HEK293 (cell line): Measurements from ENCODE around the gene PLCB3.

Experiments
- GLI4 ChIP-seq: fragments of 450-650 bp; formaldehyde crosslinking; IDR thresholded peaks from 2 replicates; pipeline ENCODE4 v1.5.1; 2016; ENCODE audit warnings: missing biosample characterization, missing genetic modification characterization
- HIC1 ChIP-seq: fragments of 450-650 bp; formaldehyde crosslinking; IDR thresholded peaks from 2 replicates; pipeline ENCODE4 v1.5.1; 2016; ENCODE audit warnings: missing biosample characterization, missing genetic modification characterization
- HOXA7 ChIP-seq: sonication (generic); formaldehyde crosslinking; IDR thresholded peaks from 2 replicates; pipeline ENCODE4 v1.8.1; 2022; ENCODE audit warnings: missing genetic modification reagents, borderline replicate concordance
- PATZ1 ChIP-seq: fragments of 450-650 bp; formaldehyde crosslinking; IDR thresholded peaks from 2 replicates; pipeline ENCODE4 v1.5.1; 2016; ENCODE audit warnings: missing biosample characterization, missing genetic modification characterization
- SP2 ChIP-seq: fragments of 450-650 bp; formaldehyde crosslinking; IDR thresholded peaks from 2 replicates; pipeline ENCODE4 v1.5.1; 2016; ENCODE audit warnings: missing biosample characterization, missing genetic modification characterization
- ZBTB6 ChIP-seq: fragments of 450-650 bp; formaldehyde crosslinking; IDR thresholded peaks from 2 replicates; pipeline ENCODE4 v1.5.1; 2017; ENCODE audit warnings: missing biosample characterization, missing genetic modification characterization
- ZNF114 ChIP-seq: fragments of 450-650 bp; formaldehyde crosslinking; IDR thresholded peaks from 2 replicates; pipeline ENCODE4 v1.5.0; 2017; ENCODE audit warnings: missing biosample characterization, missing genetic modification characterization
- ZNF140 ChIP-seq: fragments of 450-650 bp; formaldehyde crosslinking; IDR thresholded peaks from 2 replicates; pipeline ENCODE4 v1.5.1; 2016; ENCODE audit warnings: missing biosample characterization, missing genetic modification characterization
- ZNF157 ChIP-seq: fragments of 450-650 bp; formaldehyde crosslinking; IDR thresholded peaks from 2 replicates; pipeline ENCODE4 v1.5.1; 2016; ENCODE audit warnings: missing biosample characterization, missing genetic modification characterization
- ZNF248 ChIP-seq: fragments of 450-650 bp; formaldehyde crosslinking; IDR thresholded peaks from 2 replicates; pipeline ENCODE4 v1.5.1; 2017; ENCODE audit warnings: missing biosample characterization, missing genetic modification characterization
- ZNF335 ChIP-seq: fragments of 450-650 bp; formaldehyde crosslinking; conservative IDR thresholded peaks from 2 replicates; pipeline ENCODE4 v1.5.1; 2016; ENCODE audit warnings: missing biosample characterization, missing genetic modification characterization
- ZNF354C ChIP-seq: fragments of 450-650 bp; formaldehyde crosslinking; IDR thresholded peaks from 2 replicates; pipeline ENCODE4 v1.5.1; 2016; ENCODE audit warnings: missing biosample characterization, missing genetic modification characterization, low read depth, borderline replicate concordance
- ZNF423 ChIP-seq: fragments of 450-650 bp; formaldehyde crosslinking; IDR thresholded peaks from 2 replicates; pipeline ENCODE4 v1.5.1; 2016; ENCODE audit warnings: missing biosample characterization, missing genetic modification characterization
- ZNF426 ChIP-seq: fragments of 450-650 bp; formaldehyde crosslinking; IDR thresholded peaks from 2 replicates; pipeline ENCODE4 v1.5.1; 2017; ENCODE audit warnings: missing biosample characterization, missing genetic modification characterization, mild to moderate bottlenecking, inconsistent platforms, moderate library complexity
- ZNF514 ChIP-seq: fragments of 450-650 bp; formaldehyde crosslinking; IDR thresholded peaks from 2 replicates; pipeline ENCODE4 v1.5.1; 2016; ENCODE audit warnings: missing biosample characterization, missing genetic modification characterization
- ZNF549 ChIP-seq: fragments of 450-650 bp; IDR thresholded peaks from 2 replicates; pipeline ENCODE4 v1.5.1; 2018; ENCODE audit warnings: missing biosample characterization, missing genetic modification characterization, mild to moderate bottlenecking, inconsistent platforms, moderate library complexity
- ZNF677 ChIP-seq: fragments of 450-650 bp; IDR thresholded peaks from 2 replicates; pipeline ENCODE4 v1.5.0; 2018; ENCODE audit warnings: missing biosample characterization, mild to moderate bottlenecking, missing genetic modification characterization, moderate library complexity
- ZNF76 ChIP-seq: fragments of 450-650 bp; formaldehyde crosslinking; IDR thresholded peaks from 2 replicates; pipeline ENCODE4; 2016; ENCODE audit warnings: low read depth, missing biosample characterization, missing genetic modification characterization, borderline replicate concordance
- ZNF785 ChIP-seq: fragments of 450-650 bp; formaldehyde crosslinking; IDR thresholded peaks from 2 replicates; pipeline ENCODE4 v1.5.1; 2016; ENCODE audit warnings: missing biosample characterization, missing genetic modification characterization
- TF ChIP-seq, protein P1 (sequence below): fragments of 450-650 bp; formaldehyde crosslinking; IDR thresholded peaks from 2 replicates; pipeline ENCODE4 v1.5.1; 2016; ENCODE audit warnings: missing biosample characterization, missing genetic modification characterization
- TF ChIP-seq, protein P2 (sequence below): fragments of 450-650 bp; formaldehyde crosslinking; IDR thresholded peaks from 2 replicates; pipeline ENCODE4 v1.5.1; 2017; ENCODE audit warnings: missing biosample characterization, missing genetic modification characterization
- TF ChIP-seq, protein P3 (sequence below): fragments of 450-650 bp; formaldehyde crosslinking; IDR thresholded peaks from 2 replicates; pipeline ENCODE4 v1.5.1; 2017; ENCODE audit warnings: missing biosample characterization, missing genetic modification characterization
- TF ChIP-seq, protein P4 (sequence below): fragments of 450-650 bp; formaldehyde crosslinking; IDR thresholded peaks from 2 replicates; pipeline ENCODE4 v1.5.1; 2016; ENCODE audit warnings: missing biosample characterization, missing genetic modification characterization

Gene PLCB3

DNA sequence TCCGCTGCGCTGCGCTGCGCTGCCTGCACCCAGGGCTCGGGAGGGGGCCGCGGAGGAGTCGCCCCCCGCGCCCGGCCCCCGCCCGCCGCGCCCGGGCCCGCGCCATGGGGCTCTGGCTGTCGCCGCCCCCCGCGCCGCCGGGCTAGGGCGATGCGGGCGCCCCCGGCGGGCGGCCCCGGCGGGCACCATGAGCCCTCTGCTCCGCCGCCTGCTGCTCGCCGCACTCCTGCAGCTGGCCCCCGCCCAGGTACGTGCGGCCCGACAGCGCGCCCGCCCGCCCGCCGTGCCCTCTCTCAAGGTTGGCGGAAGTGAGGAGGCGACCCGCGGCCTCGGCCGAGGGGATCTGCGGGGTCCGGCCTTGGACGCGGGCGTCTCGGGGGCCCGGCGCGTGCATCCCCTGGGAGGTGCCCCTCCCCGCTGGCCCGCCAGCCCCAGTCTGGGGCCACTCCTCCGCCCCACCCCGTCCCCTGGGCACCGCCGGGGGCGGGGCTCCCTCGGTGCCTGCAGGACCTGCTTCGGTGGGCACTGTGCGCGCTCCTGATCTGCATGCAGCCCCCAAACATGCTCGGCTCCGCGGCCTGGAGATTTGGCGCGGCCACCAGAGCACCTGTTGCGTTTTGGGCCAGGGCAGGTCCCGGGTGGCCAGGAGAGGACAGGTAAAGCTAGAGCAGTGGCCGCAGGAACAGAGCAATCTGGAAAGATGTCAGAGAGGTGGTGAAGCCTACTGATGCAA lies 16.5 kb upstream of the PLCB3 start (continued):
- TF ChIP-seq, protein P1, sequence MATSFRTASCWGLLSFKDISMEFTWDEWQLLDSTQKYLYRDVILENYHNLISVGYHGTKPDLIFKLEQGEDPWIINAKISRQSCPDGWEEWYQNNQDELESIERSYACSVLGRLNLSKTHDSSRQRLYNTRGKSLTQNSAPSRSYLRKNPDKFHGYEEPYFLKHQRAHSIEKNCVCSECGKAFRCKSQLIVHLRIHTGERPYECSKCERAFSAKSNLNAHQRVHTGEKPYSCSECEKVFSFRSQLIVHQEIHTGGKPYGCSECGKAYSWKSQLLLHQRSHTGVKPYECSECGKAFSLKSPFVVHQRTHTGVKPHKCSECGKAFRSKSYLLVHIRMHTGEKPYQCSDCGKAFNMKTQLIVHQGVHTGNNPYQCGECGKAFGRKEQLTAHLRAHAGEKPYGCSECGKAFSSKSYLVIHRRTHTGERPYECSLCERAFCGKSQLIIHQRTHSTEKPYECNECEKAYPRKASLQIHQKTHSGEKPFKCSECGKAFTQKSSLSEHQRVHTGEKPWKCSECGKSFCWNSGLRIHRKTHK = no peak
- TF ChIP-seq, protein P2, sequence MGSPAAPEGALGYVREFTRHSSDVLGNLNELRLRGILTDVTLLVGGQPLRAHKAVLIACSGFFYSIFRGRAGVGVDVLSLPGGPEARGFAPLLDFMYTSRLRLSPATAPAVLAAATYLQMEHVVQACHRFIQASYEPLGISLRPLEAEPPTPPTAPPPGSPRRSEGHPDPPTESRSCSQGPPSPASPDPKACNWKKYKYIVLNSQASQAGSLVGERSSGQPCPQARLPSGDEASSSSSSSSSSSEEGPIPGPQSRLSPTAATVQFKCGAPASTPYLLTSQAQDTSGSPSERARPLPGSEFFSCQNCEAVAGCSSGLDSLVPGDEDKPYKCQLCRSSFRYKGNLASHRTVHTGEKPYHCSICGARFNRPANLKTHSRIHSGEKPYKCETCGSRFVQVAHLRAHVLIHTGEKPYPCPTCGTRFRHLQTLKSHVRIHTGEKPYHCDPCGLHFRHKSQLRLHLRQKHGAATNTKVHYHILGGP (tag by site-specific recombination) = no peak
- TF ChIP-seq ZNF335 (tag by site-specific recombination) (peak; percentile 57), ZBTB6 (no peak), ZNF354C (tag by site-specific recombination) (no peak), HIC1 (tag by site-specific recombination) (no peak; the same call in 1 of the 2 replicates), ZNF248 (tag by site-specific recombination) (no peak), PATZ1 (tag by site-specific recombination) (0 out of 2 replicates have a peak, but pooled peaks have one; percentile 24), ZNF76 (no peak), ZNF423 (tag by site-specific recombination) (no peak), ZNF114 (no peak), ZNF426 (tag by site-specific recombination) (no peak), ZNF677 (tag by site-specific recombination) (no peak), ZNF785 (no peak), ZNF549 (tag by site-specific recombination) (no peak), HOXA7 (CRISPR knock-in tag) (no peak), GLI4 (no peak), ZNF514 (tag by site-specific recombination) (no peak), SP2 (0 out of 2 replicates have a peak, but pooled peaks have one; percentile 17), ZNF140 (tag by site-specific recombination) (no peak), ZNF157 (tag by site-specific recombination) (no peak)
- TF ChIP-seq, protein P3, sequence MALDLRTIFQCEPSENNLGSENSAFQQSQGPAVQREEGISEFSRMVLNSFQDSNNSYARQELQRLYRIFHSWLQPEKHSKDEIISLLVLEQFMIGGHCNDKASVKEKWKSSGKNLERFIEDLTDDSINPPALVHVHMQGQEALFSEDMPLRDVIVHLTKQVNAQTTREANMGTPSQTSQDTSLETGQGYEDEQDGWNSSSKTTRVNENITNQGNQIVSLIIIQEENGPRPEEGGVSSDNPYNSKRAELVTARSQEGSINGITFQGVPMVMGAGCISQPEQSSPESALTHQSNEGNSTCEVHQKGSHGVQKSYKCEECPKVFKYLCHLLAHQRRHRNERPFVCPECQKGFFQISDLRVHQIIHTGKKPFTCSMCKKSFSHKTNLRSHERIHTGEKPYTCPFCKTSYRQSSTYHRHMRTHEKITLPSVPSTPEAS (tag by site-specific recombination) = no peak
- TF ChIP-seq, protein P4, sequence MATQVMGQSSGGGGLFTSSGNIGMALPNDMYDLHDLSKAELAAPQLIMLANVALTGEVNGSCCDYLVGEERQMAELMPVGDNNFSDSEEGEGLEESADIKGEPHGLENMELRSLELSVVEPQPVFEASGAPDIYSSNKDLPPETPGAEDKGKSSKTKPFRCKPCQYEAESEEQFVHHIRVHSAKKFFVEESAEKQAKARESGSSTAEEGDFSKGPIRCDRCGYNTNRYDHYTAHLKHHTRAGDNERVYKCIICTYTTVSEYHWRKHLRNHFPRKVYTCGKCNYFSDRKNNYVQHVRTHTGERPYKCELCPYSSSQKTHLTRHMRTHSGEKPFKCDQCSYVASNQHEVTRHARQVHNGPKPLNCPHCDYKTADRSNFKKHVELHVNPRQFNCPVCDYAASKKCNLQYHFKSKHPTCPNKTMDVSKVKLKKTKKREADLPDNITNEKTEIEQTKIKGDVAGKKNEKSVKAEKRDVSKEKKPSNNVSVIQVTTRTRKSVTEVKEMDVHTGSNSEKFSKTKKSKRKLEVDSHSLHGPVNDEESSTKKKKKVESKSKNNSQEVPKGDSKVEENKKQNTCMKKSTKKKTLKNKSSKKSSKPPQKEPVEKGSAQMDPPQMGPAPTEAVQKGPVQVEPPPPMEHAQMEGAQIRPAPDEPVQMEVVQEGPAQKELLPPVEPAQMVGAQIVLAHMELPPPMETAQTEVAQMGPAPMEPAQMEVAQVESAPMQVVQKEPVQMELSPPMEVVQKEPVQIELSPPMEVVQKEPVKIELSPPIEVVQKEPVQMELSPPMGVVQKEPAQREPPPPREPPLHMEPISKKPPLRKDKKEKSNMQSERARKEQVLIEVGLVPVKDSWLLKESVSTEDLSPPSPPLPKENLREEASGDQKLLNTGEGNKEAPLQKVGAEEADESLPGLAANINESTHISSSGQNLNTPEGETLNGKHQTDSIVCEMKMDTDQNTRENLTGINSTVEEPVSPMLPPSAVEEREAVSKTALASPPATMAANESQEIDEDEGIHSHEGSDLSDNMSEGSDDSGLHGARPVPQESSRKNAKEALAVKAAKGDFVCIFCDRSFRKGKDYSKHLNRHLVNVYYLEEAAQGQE (tag by site-specific recombination) = no peak
